GM20000 (cell line): ENCODE data around the gene NADSYN1.

ENCODE experiments used
- DNase-seq: peaks from one replicate; pipeline ENCODE4 v3.0.0; 2012; ENCODE audit warnings: low spot score
- CTCF ChIP-seq: IDR thresholded peaks from 2 replicates; pipeline ENCODE4 v1.5.1; 2012; ENCODE audit warnings: mild to moderate bottlenecking, control low read depth; ENCODE audit errors: extremely low read depth, missing control alignments

The NADSYN1 gene

GRCh38 chr11:71428861-71429435, 24.1 kb upstream of the NADSYN1 start:
- TF ChIP-seq CTCF, result no peak

DNA sequence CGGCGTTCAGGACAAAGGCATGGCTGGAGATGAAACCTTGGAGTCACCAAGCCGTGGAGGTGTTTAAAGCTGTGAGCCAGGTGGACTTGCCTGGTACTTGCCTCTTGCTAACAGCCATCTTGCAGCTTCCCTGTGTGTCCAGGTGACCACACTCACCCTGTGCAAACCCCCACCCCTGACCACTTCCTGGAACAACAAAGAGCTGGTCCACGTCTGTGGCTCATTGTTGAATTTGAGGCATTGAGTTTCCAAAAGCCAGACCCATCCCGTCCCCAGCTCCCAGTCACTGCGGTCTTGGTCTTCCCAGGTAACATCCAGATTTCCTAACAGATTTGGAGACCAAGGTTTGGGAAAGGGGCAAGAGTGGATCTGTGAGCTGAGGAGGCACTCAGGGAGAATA, 23.3 kb upstream of the NADSYN1 start:
- no peak for TF ChIP-seq CTCF
- DNase-seq, result no peak

More at GRCh38 chr11:71428861-71429435, 24.1 kb upstream of the NADSYN1 start:
- DNase-seq, result no peak

- no peak for TF ChIP-seq CTCF
- DNase-seq, result no peak
Observed at GRCh38 chr11:71430166-71430565, 22.8 kb upstream of the NADSYN1 start.

DNA sequence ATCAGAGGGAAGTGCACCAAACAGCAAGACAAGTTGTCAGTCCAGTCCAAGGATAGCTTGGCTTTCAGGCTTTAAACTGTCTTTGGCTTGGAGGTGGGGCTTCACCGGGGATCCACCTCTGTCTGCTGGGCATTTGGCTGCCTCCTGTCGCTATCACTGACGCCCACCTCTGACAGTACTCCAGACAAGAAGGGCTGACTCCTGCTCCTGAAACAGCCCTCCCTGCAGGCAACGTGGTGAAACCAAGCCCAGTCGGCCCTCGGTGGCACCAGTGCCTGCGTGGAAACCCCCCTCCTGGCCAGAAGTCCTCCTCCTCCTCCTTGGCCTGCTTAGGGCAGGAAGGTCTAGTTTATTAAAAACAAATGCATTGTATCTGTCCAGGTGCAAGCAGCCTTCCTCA, 21.7 kb upstream of the NADSYN1 start:
- TF ChIP-seq CTCF, result no peak

GRCh38 chr11:71432761-71433647, 20.0 kb upstream of the NADSYN1 start:
- TF ChIP-seq CTCF, result no peak

More for the DNA sequence above, 21.7 kb upstream of the NADSYN1 start:
- no peak for DNase-seq

GRCh38 chr11:71433648-71434450, 19.2 kb upstream of the NADSYN1 start:
- no peak for DNase-seq
- no peak for TF ChIP-seq CTCF

More at GRCh38 chr11:71432761-71433647, 20.0 kb upstream of the NADSYN1 start:
- no peak for DNase-seq

DNA sequence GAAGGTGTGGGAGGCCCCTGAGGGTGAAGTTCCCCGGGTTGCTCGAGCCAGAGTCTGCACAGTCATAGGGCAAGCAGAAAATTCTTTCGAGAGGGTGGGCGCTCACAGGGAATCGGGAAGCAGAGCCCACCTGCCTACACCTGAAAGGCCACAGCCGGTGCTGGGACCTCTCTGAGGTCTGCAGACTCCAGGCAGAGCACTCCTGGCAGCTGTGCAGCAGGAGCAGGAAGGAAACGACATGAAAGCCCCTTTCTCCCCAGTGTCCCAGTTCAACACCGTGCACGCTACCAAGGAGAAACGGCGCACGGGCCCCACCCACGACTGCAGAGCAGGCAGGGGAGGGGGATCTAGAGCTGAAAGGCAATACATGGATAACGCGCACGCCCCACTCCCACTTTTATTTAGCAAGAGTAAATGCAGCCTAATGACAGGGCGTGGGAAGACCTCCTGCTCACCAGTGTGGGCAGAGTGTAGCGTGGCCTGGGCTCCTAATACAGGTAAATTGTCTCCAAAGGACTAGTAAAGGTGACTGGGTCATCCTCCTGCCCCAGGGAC, 18.4 kb upstream of the NADSYN1 start:
- no peak for DNase-seq
- TF ChIP-seq CTCF, result no peak
